Osteoblast (primary cell): Measurements from ENCODE around the gene PLOD3. TPM values are rescaled to one million over a fixed set of nuclear protein-coding genes. Genes with fewer than 3 reads are reported as not detected.
A peak's percentile ranks its signal among the peaks of the same experiment; 100 is the strongest.

ENCODE experiments used
- DNase-seq: peaks from one replicate; pipeline ENCODE4 v3.0.0; 2011; ENCODE audit warnings: low spot score, mixed read lengths; ENCODE audit not compliant: insufficient read length; ENCODE audit errors: missing footprints
- H2AFZ ChIP-seq: 2 replicates; pipeline ENCODE4 v1.6.0; 2011; ENCODE audit warnings: mild to moderate bottlenecking, low read length
- H3K27ac ChIP-seq: 2 replicates; pipeline ENCODE4 v1.5.1; 2011; ENCODE audit warnings: mild to moderate bottlenecking, low read depth, low read length, moderate library complexity
- H3K27me3 ChIP-seq: 2 replicates; pipeline ENCODE4 v1.6.0; 2012; ENCODE audit warnings: mild to moderate bottlenecking, control low read depth, inconsistent platforms, low read length, moderate library complexity; ENCODE audit not compliant: insufficient read depth
- H3K36me3 ChIP-seq: 2 replicates; pipeline ENCODE4 v1.5.1; 2011; ENCODE audit warnings: mild to moderate bottlenecking, low read length, control low read depth, moderate library complexity; ENCODE audit not compliant: insufficient read depth
- H3K4me1 ChIP-seq: 2 replicates; pipeline ENCODE4 v1.5.1; 2011; ENCODE audit warnings: mild to moderate bottlenecking, low read length, control low read depth, moderate library complexity; ENCODE audit not compliant: insufficient read depth
- H3K4me2 ChIP-seq: 2 replicates; pipeline ENCODE4 v1.6.0; 2011; ENCODE audit warnings: mild to moderate bottlenecking, low read length; ENCODE audit not compliant: insufficient read depth
- H3K4me3 ChIP-seq: fragments of 200-600 bp; sonication (generic); 3 replicates; pipeline ENCODE4 v1.5.1; 2012; ENCODE audit warnings: mild to moderate bottlenecking, low read length, inconsistent platforms; ENCODE audit not compliant: insufficient read depth
- H3K79me2 ChIP-seq: 2 replicates; pipeline ENCODE4 v1.6.0; 2012; ENCODE audit warnings: mild to moderate bottlenecking, low read length, control low read depth, inconsistent platforms; ENCODE audit not compliant: insufficient read depth
- H3K9me3 ChIP-seq: 2 replicates; pipeline ENCODE4 v1.5.1; 2011; ENCODE audit warnings: low read depth, low read length, control low read depth
- H4K20me1 ChIP-seq: 2 replicates; pipeline ENCODE4 v1.6.0; 2012; ENCODE audit warnings: mild to moderate bottlenecking, low read length, control low read depth; ENCODE audit not compliant: insufficient read depth
- total RNA-seq: library from RNA; depleted of rRNA; stranded (reverse); fragments of >200 nt; gene quantifications from 2 replicates; pipeline ENCODE4 v1.2.3, GENCODE V29; 2012
- TF ChIP-seq, protein P1 (sequence below): IDR thresholded peaks from 2 replicates; pipeline ENCODE4 v1.5.1; 2011; ENCODE audit warnings: mild to moderate bottlenecking, low read depth, low read length, moderate library complexity; ENCODE audit errors: extremely low read depth

PLOD3 gene
- total RNA-seq, 1 donor: 81.8 TPM

DNA sequence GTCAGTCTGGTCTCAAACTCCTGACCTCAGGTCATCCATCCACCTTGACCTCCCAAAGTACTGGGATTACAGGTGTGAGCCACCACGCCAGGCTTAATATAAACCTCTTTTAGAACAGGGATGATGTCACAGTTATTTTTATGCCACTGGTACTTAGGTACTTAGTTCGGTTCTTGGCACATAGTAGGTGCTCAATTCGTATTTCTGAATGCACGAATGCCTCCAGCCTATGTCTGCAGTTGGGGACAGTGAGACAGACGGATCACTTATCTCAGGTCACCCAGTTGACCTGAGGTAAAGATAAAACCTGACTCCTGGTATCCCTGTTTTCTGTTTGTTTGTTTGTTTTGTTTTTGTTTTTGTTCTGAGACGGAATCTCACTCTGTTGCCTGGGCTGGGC is 31.2 kb downstream of the PLOD3 start:
- Histone ChIP-seq H3K79me2 (no peaks in the 10 kb centered on the region), H2AFZ (no peak overlapping the region), H3K4me1 (peaks cover 4% of the 10 kb centered on the region), H3K4me3 (no peak overlapping the region), H3K4me2 (no peak overlapping the region), H3K9me3 (no peaks in the 10 kb centered on the region), H4K20me1 (no peaks in the 10 kb centered on the region), H3K36me3 (no peaks in the 10 kb centered on the region), H3K27ac (no peak overlapping the region), H3K27me3 (peaks cover 5% of the 10 kb centered on the region)
- TF ChIP-seq, protein P1, sequence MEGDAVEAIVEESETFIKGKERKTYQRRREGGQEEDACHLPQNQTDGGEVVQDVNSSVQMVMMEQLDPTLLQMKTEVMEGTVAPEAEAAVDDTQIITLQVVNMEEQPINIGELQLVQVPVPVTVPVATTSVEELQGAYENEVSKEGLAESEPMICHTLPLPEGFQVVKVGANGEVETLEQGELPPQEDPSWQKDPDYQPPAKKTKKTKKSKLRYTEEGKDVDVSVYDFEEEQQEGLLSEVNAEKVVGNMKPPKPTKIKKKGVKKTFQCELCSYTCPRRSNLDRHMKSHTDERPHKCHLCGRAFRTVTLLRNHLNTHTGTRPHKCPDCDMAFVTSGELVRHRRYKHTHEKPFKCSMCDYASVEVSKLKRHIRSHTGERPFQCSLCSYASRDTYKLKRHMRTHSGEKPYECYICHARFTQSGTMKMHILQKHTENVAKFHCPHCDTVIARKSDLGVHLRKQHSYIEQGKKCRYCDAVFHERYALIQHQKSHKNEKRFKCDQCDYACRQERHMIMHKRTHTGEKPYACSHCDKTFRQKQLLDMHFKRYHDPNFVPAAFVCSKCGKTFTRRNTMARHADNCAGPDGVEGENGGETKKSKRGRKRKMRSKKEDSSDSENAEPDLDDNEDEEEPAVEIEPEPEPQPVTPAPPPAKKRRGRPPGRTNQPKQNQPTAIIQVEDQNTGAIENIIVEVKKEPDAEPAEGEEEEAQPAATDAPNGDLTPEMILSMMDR: no peak
- DNase-seq: no peak

DNA sequence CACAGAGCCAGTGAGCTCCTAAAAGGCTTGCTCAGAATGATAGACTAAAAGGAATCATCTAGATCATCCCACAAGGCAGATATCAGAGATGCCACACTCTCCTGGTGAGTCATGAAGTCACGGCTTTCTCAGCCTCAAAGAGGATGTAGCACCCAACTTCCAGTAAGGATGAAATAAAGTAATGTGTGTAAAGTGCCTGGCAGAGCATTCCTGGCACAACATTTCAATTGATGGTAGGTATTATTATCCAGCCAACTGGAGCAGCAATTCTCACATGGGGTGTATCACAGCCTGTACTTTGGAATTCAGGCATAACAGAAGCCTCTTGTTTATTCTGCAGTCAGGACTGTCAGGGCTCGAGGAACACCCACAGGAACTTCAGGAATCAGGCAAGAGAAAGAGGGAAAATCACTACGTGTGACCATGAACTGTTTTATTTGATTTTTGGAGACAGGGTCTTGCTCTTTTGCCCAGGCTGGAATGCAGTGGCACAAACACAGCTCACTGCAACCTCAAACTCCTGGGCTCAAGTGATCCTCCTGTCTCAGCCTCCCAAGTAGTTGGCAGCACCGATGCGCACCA is 32.0 kb downstream of the PLOD3 start:
- Histone ChIP-seq H3K79me2 (no peaks in the 10 kb centered on the region), H3K4me3 (no peak overlapping the region), H2AFZ (no peak overlapping the region), H3K27ac (no peak overlapping the region), H3K36me3 (no peaks in the 10 kb centered on the region), H3K27me3 (peaks cover 8% of the 10 kb centered on the region), H3K4me1 (peaks cover 4% of the 10 kb centered on the region), H4K20me1 (no peaks in the 10 kb centered on the region), H3K9me3 (no peaks in the 10 kb centered on the region), H3K4me2 (no peak overlapping the region)
- TF ChIP-seq, protein P1: no peak
- peak; percentile 64 for DNase-seq

DNA sequence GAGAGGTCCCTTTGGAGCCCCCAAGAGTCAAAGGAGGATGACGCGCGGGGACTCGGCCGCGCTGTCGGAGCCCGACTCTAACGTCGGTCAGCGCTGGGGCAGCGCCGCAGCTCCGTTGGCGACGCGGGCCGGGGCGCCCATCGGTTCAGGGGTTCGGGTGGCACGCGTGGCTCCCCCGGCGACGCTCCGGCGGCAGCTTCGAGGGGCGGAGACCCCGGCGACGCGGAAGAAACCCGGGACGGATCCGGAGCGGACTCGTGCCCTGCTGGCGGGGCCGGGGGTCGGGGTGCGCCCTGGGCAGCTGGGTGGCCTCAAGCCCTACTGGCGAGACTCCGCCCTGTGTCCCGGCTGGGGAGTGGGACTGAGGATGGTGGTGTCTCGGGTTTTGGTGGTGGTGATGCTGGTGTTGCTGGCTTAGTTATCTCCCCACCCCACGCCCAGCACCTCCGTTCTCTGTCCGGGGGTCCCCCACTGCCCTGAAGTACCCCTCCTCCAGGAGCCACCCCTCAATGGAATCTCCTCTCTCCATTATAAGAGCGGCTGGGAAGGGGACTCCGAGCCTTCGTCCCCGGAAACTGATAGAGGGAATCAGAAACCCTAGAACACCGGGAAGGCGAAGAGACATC is 37.1 kb downstream of the PLOD3 start, which contains the start of gene NAT16:
Gene NAT16, minus strand, starts transcription at position 164 of the 626 bp plus-strand sequence. CDS start 5,486 bp downstream, outside the sequence.
- H3K4me1 ChIP-seq: peaks cover 4% of the 10 kb centered on the region
- DNase-seq: peak; percentile 84
- no peaks in the 10 kb centered on the region for H4K20me1 ChIP-seq
- H3K4me3 ChIP-seq: no peak within 1 kb of the TSS
- no peaks in the 10 kb centered on the region for H3K9me3 ChIP-seq
- H3K27me3 ChIP-seq: peaks cover 56% of the 10 kb centered on the region
- H3K27ac ChIP-seq: no peak within 1 kb of the TSS
- H2AFZ ChIP-seq: no peak within 1 kb of the TSS
- no peaks in the 10 kb centered on the region for H3K79me2 ChIP-seq
- no peaks in the 10 kb centered on the region for H3K36me3 ChIP-seq
- TF ChIP-seq, protein P1: no peak
- H3K4me2 ChIP-seq: no peak within 1 kb of the TSS

DNA sequence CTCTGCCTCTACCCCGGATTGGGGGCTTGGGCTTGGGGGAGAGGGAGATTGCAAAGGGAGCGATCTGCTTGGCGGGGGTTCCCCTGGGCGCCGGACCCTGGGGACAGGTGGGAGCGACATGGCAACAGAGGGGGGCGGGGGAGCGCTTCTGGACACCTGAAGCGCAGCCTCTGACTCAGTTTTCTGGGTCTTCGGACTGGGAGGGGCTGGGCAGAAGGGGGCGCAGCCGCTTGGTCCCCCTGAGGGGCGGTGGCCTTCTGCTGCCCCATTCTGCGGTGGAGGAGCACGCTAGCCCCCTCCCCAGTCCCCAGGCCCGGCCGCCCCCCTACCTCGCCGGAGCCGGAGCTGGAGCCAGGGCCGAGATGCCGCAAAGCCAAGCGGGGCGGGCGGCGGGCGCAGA is 37.7 kb downstream of the PLOD3 start:
- TF ChIP-seq, protein P1: no peak
- H3K27ac ChIP-seq: no peak overlapping the region
- H3K79me2 ChIP-seq: no peaks in the 10 kb centered on the region
- H3K27me3 ChIP-seq: peaks cover 61% of the 10 kb centered on the region
- H4K20me1 ChIP-seq: no peaks in the 10 kb centered on the region
- no peaks in the 10 kb centered on the region for H3K4me1 ChIP-seq
- H3K9me3 ChIP-seq: no peaks in the 10 kb centered on the region
- no peak overlapping the region for H3K4me2 ChIP-seq
- no peak for DNase-seq
- H3K36me3 ChIP-seq: no peaks in the 10 kb centered on the region
- no peak overlapping the region for H3K4me3 ChIP-seq
- no peak overlapping the region for H2AFZ ChIP-seq
